HG02981 (cell line): Measurements from ENCODE around the gene PBX3.

Experiments
- ATAC-seq: cut with Tn5 transposase; IDR thresholded peaks from one replicate; pipeline ENCODE4 v1.9.1; 2021; ENCODE audit warnings: mild to moderate bottlenecking, moderate library complexity; ENCODE audit not compliant: unreplicated experiment

Gene PBX3

GRCh38 chr9:125932012-125932411, 184.8 kb downstream of the PBX3 start:
- no peak for ATAC-seq

DNA sequence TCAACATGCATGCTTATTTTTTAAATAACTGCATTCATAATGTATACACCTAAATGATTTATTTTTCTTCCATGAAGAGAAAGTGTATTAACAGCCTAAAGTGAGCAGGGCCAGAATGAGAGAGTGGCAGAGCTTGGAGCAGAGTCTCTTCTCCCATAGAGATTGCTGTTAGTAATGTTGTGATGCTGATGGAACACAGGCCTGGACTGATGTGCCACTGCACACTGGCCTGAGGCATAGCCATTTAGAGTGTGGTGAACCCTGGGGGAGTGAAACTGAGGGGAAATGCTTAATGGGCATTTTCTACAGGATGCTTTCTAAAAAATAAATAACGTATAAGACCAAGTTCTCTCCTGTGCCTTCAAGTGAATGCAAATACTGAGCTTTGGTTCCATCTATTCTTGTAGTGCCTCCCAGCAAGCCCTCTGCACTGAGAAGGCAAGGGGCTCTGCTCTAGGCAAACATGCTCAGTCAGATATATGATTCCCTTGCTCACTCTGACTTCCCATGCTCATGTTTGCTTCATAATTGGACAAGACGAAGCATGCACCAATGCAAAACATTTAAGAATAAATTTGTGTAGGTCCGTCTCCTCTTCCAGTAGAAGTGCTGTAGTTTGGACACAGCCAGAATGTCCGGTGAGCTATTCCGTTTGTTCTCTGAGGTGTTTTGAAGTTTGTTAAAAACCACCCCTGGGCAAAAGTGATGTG, 185.7 kb downstream of the PBX3 start:
- ATAC-seq = no peak

DNA sequence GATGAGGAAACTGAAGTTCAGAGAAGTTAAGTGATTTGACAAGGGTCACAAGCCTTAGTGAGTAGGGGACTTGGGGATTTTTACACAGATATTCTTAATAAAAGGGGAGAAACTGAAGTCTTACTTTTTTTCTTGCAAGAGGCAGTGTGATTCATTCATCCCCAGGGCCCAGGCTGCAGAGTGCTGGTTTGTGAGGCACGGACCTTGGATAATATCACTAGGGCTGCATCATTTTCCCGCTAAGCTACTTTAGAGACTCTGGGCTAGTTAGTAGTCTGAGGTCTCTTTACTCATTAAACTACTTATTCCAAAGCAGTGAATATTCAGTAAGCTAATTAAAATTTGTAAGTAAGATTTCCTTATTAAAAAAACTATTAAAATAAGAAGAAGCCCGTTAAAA, 195.0 kb downstream of the PBX3 start:
- ATAC-seq = no peak

GRCh38 chr9:125943831-125944230, 196.7 kb downstream of the PBX3 start:
- no peak for ATAC-seq

- no peak for ATAC-seq
These were observed 199.2 kb downstream of the PBX3 start for GRCh38 chr9:125946397-125946796.

- ATAC-seq = no peak
These were observed 201.9 kb downstream of the PBX3 start for GRCh38 chr9:125948887-125949596.

GRCh38 chr9:125949703-125950460, 202.7 kb downstream of the PBX3 start:
- ATAC-seq = no peak

DNA sequence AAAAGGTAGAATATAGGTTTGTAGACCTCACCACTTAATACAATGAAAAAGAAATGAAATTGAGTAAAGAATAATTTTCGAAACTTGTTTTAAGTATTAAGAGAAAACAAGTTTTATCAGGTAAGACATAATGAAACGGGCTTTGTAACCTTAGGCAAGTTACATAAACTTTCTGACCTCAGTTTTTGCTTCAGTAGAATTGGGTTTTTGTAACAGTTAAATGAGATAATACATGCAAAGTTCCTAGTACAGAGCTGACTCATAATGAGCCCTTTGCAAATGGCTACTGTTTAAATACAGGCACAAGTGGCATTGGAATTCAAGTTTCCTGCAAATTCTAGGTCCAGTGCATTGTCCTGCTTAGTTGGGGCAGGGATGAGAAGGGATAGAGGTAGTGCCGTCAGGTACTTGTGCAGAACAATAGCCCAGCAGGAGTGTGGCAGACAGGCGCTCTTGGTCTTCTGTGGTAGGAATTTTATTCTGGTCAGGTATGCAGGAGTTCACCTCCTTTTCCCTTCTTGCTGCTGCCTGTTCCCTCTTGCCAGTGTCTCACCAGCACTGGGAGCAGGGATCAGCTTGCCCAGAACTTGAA, 203.8 kb downstream of the PBX3 start:
- ATAC-seq = no peak

DNA sequence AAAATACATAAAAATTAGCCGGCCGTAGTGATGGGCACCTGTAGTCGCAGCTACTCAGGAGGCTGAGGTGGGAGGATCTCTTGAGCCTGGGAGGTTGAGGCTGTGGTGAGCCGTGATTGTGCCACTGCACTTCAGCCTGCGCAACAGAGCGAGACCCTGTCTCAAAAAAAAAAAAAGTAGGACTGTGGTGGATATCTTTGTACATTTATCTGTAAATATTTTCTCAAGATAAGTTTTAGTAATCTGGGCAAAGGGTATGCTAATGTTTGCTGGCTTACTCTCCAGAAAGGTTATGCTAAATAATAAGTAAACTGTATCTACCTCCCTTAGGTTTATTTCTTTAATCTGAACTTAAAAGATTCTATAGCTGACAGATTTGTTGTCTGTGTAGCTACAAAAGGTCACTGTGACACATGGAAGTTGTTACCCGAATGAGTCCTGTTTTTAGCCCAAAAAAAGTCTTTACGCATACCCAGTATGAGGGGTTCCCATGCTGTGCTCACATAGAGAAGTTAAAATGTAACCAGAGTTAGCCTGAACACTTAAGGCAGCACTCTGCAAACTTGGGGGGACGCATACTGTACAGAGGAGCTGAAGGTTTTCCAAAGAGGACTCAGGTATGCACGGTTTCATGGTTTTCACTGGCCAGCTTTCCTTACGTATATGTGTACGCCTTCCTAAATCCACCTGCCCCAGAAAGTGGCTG, 206.3 kb downstream of the PBX3 start:
- ATAC-seq = no peak

DNA sequence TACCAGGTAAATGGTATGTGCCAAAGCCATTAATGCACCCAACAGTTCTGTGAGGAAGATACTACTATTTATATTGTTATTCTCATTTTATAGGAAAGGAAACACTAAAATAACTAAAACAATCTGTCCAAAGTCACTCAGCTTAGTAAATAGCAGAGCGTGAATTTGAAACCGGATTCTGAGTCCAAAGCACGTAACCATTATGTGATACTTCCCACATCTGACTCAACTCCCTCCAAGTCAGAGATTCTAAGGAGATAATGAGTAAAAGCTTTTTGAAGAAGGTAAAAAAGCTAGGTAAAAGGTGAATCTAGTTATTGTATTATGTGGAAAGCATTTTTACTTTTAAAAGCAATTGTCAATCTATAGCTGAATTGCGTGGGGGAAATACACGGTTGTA, 208.9 kb downstream of the PBX3 start:
- no peak for ATAC-seq

- ATAC-seq = no peak
These were observed 212.1 kb downstream of the PBX3 start for GRCh38 chr9:125959315-125959714.

- ATAC-seq = no peak
These were observed 212.9 kb downstream of the PBX3 start for GRCh38 chr9:125959951-125960619.

DNA sequence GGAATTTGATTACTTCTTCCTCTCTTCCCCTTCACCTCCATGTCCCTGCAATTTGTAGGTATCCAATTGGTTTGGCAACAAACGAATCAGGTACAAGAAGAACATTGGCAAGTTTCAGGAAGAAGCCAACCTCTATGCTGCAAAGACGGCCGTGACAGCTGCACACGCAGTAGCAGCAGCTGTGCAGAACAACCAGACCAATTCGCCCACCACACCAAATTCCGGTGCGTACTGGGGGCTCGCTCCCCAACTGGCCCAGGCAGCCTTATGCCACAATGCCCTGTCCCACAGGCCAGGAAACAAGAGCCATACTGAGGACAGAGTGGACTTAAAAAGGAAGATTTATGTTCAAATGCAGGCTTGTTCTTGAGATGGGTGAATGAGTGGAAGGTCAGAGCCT, 213.5 kb downstream of the PBX3 start:
- no peak for ATAC-seq

DNA sequence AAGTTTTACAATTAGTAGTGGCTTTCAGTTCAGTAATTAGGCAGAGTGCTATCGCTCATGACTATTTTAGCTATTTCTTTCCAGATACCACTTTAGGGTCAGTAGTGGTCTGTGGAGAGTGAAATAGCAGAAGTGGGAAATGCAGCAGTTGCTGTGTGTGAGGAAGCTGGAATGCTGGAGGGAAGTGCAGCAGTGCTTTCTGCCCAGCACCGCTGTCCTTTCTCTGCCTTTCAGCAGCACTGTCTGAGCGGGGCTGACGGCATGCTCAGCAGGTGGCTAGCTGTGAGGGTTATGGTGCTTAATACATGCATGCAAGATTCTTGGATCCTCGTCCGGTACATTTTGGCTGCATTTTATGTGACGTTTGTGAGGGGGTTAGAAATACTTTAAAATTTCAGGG, 213.9 kb downstream of the PBX3 start:
- no peak for ATAC-seq

DNA sequence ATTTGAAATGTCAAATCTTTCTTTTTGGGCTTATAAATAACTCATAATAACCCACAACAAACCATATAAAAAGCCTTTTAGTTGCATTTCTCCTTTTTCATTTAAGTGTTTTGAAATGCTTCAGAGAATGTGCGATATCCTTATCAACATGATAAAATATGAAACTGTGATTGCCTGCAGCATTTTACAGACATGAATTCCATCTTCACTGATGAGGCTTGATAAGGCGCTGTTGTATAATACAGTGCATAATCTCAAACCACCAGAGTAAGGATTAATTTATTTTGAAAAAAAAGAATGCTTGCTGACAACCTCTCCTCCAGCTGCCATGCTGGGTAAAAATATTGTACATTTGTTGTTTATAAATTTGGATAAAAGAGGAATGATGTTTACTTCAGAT, 216.8 kb downstream of the PBX3 start:
- ATAC-seq = no peak

- ATAC-seq = no peak
These were observed 217.6 kb downstream of the PBX3 start for GRCh38 chr9:125964702-125965225.

DNA sequence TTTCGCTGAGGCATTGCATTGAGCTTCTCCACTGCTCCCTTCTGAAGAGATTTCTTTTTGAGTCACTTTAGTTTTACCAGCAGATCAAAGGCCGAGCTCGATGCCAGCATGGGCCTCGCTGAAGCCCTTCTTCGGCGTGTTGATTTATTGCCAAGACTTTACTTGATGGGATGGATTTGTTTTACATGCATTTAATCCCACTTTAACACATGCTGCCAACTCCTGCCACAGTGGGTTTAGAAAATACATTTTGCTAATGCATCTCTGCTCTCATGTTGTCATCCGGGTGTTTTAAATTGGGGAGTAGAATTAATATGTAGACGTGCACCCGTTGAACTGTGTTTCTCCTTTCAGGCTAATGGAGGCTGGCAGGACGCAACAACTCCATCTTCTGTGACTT, 218.3 kb downstream of the PBX3 start:
- ATAC-seq = no peak

GRCh38 chr9:125966466-125966865, 219.3 kb downstream of the PBX3 start:
- ATAC-seq = no peak

GRCh38 chr9:125966959-125967711, 220.0 kb downstream of the PBX3 start:
- no peak for ATAC-seq
